Measurements from ENCODE around the gene IFITM5.
"Not testable (repeated sequence)": the region's sequence is repeated elsewhere in the genome, so short reads cannot be mapped to it uniquely, and the experiment has no call there.

Gene IFITM5

GRCh38 chr11:316891-317301 is 17.6 kb upstream of the IFITM5 start:
- peak overlapping the region; percentile 81 for H3K4me3 ChIP-seq (replicated peaks; ENCODE audit: low read depth, low read length)
- TF ChIP-seq, protein P1, sequence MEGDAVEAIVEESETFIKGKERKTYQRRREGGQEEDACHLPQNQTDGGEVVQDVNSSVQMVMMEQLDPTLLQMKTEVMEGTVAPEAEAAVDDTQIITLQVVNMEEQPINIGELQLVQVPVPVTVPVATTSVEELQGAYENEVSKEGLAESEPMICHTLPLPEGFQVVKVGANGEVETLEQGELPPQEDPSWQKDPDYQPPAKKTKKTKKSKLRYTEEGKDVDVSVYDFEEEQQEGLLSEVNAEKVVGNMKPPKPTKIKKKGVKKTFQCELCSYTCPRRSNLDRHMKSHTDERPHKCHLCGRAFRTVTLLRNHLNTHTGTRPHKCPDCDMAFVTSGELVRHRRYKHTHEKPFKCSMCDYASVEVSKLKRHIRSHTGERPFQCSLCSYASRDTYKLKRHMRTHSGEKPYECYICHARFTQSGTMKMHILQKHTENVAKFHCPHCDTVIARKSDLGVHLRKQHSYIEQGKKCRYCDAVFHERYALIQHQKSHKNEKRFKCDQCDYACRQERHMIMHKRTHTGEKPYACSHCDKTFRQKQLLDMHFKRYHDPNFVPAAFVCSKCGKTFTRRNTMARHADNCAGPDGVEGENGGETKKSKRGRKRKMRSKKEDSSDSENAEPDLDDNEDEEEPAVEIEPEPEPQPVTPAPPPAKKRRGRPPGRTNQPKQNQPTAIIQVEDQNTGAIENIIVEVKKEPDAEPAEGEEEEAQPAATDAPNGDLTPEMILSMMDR (IDR thresholded peaks at IDR 0.05; ENCODE audit: low read length, missing control alignments) = no peak
- DNase-seq (ENCODE audit: low read depth) = no peak

DNA sequence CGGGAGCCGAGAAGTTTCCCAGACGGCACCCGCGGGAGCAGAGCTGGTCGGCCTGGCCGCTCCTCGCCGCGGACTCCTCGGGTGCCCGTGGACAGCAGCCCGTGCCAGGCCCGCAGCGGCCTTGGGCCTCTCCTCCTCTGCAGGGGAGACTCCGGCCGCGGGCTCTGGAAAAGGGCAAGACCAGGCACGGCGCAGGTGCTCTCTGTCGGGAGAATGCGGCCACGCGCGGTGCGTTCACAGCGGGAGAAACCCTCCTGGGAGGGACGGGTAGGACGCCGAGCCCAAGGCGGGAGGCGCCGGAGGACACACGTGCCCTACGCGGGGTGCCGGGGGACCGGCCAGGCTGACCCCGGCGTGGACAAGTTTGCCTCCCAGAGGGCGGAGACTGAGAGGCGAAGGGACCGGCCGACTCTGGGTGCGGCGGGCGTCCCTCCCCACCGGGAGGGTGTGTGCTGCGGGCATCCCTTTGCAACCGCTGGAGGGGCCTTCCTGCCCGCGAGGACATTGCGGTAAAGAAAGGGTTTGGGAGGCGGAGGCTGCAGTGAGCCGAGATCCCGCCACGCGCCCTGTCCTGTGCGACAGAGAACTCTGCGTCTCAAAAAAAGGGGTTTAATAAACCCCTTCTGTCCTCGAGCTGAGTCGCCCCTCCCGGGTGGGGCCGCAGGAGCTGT is 16.8 kb upstream of the IFITM5 start:
- H3K4me3 ChIP-seq (replicated peaks; ENCODE audit: low read depth, low read length) = peak overlapping the region; percentile 81
- TF ChIP-seq, protein P1 (IDR thresholded peaks at IDR 0.05; ENCODE audit: low read length, missing control alignments) = no peak
- no peak for DNase-seq (ENCODE audit: low read depth)

GRCh38 chr11:315516-315994 is 16.2 kb upstream of the IFITM5 start:
- H3K4me3 ChIP-seq (replicated peaks; ENCODE audit: low read depth, low read length) = peak overlapping the region; percentile 81
- DNase-seq (ENCODE audit: low read depth) = no peak
- TF ChIP-seq, protein P1 (IDR thresholded peaks at IDR 0.05; ENCODE audit: low read length, missing control alignments) = no peak

DNA sequence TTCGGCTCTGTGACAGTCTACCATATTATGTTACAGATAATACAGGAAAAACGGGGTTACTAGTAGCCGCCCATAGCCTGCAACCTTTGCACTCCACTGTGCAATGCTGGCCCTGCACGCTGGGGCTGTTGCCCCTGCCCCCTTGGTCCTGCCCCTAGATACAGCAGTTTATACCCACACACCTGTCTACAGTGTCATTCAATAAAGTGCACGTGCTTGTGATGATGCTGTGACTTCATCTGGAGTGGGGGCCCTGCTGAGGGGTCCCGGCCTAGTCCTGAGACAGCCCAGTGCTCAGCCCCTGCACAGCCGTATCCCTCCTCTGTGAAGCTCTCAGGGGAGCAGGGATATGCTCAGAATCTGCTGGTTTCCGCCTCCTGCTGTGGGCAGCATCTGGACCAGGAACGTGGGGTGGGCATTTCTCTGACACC is 15.7 kb upstream of the IFITM5 start:
- peak overlapping the region; percentile 81 for H3K4me3 ChIP-seq (replicated peaks; ENCODE audit: low read depth, low read length)
- DNase-seq (ENCODE audit: low read depth) = no peak
- TF ChIP-seq, protein P1 (IDR thresholded peaks at IDR 0.05; ENCODE audit: low read length, missing control alignments) = no peak

DNA sequence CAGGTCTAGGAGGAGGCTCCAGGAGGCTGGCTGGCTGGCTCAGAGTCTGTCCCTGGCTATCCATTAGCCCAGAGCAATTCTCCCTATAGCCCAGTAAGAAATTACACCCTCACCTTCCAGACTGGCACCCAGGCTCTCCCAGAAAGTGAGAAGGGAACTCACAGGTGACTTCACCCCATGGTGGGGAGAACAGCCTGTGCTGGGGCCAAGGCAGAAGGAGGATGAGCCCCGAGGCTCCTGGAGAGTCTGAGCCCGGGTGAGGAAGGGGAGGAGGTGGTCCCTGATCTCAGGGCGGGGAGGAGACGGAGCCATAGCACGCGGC is 15.2 kb upstream of the IFITM5 start:
- not testable (repeated sequence) for DNase-seq (ENCODE audit: low read depth)
- peak overlapping the region; percentile 81 for H3K4me3 ChIP-seq (replicated peaks; ENCODE audit: low read depth, low read length)

DNA sequence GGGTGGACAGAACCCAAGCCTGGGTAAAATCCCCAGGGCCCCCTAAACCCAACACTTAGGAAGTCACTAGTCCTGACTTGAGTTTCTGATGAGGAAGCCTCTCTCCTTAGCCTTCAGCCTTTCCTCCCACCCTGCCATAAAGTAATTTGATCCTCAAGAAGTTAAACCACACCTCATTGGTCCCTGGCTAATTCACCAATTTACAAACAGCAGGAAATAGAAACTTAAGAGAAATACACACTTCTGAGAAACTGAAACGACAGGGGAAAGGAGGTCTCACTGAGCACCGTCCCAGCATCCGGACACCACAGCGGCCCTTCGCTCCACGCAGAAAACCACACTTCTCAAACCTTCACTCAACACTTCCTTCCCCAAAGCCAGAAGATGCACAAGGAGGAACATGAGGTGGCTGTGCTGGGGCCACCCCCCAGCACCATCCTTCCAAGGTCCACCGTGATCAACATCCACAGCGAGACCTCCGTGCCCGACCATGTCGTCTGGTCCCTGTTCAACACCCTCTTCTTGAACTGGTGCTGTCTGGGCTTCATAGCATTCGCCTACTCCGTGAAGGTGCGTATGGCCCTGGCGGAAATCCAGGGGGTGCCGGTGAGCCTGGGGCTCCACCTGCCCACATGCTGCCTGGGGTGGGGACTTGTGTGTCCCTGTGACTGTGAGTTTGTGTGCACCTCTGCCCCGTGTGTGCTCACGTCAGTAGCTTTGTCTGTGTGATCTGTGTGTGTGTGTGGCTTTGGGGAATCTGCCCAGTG is 14.6 kb upstream of the IFITM5 start, which contains the start of gene IFITM1:
Gene IFITM1, plus strand, starts transcription at position 254 of the 767 bp plus-strand sequence. Its CDS starts 131 bp downstream, at position 385.
- DNase-seq (ENCODE audit: low read depth) = peak; percentile 88
- TF ChIP-seq, protein P1 (IDR thresholded peaks at IDR 0.05; ENCODE audit: low read length, missing control alignments) = no peak
- peak within 1 kb of the TSS; percentile 81 for H3K4me3 ChIP-seq (replicated peaks; ENCODE audit: low read depth, low read length)

DNA sequence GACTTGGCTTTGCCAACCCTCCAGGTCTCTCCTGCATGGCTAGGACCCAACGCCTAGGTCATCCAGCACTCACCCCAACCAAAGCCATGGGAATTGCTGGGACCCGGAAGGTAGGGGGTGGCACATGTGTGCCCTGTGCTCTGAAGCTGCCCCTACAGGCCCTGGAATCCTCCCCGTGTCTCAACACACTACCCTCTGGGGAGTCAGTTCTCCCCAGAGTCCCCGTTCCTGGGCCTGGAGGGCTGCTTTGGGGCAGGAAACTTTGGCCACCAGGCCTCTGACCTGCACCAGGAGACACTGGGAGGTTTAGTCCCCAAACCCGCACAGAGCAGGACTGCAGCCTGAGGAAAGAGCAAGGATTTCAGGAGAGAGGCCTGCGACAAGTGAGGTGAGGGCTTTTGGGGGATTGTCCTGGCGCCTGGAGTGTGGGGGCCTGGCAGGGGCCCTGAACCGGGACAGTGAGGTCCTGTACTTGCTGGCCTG is 14.0 kb upstream of the IFITM5 start:
- H3K4me3 ChIP-seq (replicated peaks; ENCODE audit: low read depth, low read length) = peak overlapping the region; percentile 81
- TF ChIP-seq, protein P1 (IDR thresholded peaks at IDR 0.05; ENCODE audit: low read length, missing control alignments) = no peak
- no peak for DNase-seq (ENCODE audit: low read depth)
